Stimulated activated naive CD4-positive, alpha-beta T cell treated with Interleukin-2 at 50 U/mL for 16 hours (primary cell): ENCODE data around the gene SMAD7.

ENCODE experiments used
- DNase-seq: peaks from one replicate; lab custom pipeline; 2025; lab: John Stamatoyannopoulos, UW

The SMAD7 gene

DNA sequence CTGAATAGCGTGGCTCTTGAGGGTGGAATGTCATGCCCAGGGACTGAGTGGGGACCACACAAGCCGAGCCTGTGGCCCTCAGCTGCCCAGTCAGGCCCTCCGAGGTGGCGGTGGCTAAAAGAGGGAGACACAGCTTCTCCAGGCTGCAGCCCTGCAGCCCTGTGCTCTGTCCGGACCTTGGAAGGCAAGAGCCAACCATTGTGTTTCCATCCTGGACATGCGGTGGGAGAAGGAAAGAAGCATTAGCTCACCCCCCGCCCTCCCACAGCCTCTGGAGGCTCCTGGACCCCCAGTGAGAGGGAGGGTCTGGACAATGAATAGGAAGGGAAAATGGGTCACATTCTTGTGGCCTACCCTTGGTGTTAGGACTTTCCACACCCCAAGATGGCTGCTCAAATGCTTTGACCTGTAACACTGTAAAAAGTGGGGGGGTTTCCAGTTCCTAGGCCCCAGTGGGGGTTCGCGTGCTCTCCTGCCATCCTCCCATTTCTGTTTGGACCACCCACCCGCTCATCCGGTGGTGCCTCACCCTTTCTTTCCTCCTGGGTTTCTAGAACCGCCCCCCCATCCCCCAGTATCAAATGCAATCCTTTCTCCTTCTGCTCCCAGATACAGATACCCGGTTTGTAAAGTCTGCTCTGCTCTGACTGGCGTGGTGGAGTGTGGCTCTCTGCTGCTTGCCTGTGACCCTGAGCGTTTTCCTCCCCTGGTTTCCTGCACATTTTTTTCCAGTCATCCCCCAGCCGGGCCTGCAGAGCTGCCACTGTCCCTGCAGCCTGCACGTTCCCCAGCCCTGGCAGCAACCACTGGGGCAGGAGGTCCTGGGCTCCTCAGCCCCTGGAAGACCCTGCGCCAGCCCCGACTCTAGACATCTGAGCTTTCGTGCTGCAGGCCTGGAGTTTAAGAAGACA lies 36.3 kb upstream of the SMAD7 start:
- DNase-seq = no peak

GRCh38 chr18:48985161-48985560 lies 34.4 kb upstream of the SMAD7 start:
- DNase-seq = no peak

DNA sequence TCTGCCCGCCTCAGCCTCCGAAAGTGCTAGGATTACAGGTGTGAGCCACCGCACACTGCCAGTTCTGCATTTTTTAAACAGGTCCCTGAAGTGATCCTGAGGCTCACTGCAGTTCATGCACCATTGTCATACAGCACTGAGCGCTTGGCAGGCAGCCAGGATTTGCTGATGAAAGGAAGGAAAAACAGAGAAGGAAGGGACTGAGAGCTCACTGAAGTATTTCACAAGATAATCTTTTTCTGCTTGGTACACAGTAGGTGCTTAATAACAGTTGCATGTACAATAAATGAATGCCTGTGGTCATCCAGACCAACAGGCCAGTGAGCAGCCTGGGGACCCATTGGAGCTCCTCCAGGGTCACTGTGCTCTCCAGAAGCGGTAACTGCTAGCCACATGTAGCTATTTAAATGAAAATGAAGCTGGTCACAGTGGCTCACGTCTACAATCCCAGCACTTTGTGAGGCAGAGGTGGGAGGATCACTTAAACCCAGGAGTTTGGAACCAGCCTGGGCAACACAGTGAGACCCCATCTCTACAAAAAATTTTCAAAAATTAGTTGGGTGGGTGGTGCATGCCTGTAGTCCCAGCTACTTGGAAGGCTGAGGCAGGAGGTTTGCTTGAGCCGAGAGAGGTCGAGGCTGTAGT lies 33.1 kb upstream of the SMAD7 start:
- no peak for DNase-seq

- no peak for DNase-seq
Observed at GRCh38 chr18:48982266-48982665, 31.5 kb upstream of the SMAD7 start.

DNA sequence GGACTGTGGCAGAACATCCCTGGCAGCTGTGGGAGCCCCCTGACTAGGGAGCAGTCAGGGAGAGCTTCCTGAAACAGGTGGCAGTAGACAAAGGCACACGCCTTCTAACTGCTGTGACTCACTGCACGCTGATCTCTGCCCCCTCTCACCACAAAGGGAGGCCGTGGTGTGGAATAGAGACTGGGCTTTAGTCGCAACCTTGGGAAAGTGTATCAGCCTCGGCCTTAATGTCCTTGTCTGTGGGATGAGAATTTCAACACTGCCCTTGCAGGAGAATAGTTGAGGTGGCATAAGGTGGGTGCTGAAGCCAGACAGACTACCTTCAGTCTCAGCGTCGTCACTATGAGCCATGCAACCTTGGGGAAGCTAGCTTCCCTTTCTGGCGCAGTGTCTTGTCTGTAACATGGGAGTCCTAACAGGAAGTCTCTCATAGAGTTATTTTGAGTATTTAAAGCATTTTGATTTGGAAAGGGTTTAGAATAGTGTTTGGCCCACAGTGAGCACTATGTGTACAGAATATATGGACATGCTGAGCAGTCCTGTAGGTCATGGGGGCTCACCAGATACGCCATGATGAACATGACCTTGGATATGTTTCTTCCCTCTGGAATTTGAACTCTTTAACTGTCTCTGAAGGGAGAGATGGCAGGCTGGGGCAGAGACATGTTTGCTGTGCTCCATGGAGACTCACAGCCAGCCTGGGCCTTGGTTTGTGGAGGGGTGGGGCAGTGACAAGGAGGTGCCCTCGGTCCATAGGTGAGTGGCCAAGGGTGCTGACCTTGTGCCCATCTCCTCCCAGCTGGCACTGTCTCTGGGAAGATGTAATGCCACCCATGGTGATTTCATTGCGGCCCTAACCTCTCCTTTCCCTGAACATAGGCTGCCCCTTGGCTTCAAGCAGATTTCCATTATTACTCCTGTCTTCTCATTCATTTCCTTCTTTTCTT lies 29.5 kb upstream of the SMAD7 start:
- no peak for DNase-seq

GRCh38 chr18:48977914-48978313 lies 27.1 kb upstream of the SMAD7 start:
- no peak for DNase-seq

GRCh38 chr18:48975817-48976649 lies 25.3 kb upstream of the SMAD7 start:
- peak; percentile 52 for DNase-seq

DNA sequence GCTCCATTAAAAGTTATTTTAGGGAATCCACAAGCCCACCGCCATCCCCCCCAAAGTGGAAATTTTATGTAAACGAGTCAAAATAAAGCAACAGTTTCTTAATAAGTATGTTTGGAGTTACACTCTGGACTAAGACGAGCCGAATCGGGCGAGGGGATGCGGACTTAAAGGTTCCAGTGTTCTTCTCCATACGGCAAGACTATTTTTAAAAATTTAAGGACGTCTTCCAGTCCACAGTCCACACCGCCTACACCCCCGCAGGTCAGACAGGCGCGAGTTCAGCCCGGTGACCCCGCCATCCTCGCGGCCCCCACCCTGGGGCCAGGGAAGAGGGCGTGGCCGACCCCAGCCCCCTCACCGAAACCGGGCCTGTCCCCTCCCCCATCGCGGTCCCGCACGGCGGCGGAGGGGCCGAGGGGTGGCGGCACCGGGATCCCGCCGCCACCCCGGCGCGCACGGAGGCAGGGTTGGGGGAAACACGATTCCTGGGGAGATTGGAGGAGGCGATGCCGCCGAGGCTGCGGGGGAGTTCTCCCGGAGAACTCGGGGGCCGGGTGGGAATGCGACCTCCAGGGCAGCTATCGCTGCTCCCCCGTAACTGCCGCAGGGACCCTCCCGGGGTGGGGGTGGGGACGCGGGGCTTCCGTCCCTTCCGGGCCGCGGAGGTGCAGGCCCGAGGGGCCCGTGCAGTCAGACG lies 24.5 kb upstream of the SMAD7 start:
- no peak for DNase-seq

- no peak for DNase-seq
Observed at GRCh38 chr18:48974304-48975119, 23.7 kb upstream of the SMAD7 start.

DNA sequence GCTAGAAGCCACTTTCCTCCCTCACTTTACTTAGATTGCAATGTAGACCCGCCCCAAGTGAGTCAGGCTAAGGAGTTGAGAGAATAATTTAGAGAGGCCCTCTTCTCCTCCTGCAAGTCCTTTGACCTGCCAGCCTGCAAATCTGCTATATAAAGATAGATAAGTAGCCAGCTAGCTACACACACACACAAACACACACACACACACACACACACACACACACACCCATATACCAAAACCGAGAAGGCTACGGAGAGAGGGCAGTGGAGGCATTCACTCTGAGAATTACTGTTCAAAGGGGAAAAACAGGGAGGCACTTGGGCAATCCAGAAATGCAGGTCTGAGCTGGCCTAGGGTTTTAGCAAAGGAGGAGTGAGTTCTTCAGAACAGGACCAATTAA lies 23.0 kb upstream of the SMAD7 start:
- no peak for DNase-seq

GRCh38 chr18:48968412-48969215 lies 17.8 kb upstream of the SMAD7 start:
- no peak for DNase-seq

DNA sequence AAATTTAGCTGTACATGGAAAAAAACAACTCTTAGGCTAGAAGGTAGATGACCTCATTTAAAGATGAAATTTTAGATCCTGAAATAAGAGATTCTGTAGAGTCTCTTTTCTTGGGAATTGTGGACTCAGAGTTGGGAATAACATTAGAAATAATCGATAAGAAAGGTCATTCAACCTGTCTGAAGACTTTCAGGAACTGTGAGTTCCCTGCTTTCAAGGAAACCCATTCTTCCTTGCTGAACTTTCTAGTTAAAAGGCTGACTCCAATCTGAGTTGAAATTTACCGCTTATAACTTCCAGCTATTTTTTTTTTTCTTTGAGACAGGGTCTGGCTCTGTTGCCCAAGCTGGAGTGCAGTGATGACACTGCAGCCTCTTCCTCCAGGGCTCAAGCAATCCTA lies 16.8 kb upstream of the SMAD7 start:
- no peak for DNase-seq

DNA sequence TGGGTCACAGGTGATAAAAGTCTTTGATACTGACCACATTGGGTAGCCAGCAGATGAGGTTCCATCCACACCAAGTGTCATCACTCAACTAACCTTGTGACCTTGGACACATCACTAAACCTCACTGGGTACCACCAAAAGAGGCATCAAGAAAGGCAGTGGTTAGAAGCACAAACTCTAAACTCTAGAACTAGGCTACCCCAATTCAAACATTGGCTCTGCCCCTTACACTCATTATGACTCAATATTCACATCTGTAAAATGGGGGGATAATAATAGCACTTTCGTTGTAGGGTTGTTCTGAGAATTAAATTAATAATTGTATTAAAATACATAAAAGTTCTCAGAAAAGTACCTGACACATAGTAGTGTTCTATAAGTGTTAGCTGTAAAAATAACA lies 15.8 kb upstream of the SMAD7 start:
- DNase-seq = no peak

GRCh38 chr18:48963586-48964470 lies 13.1 kb upstream of the SMAD7 start:
- DNase-seq = no peak

GRCh38 chr18:48962994-48963561 lies 12.3 kb upstream of the SMAD7 start:
- no peak for DNase-seq

GRCh38 chr18:48962252-48962993 lies 11.7 kb upstream of the SMAD7 start:
- no peak for DNase-seq

- DNase-seq = no peak
Observed at GRCh38 chr18:48961547-48961946, 10.8 kb upstream of the SMAD7 start.
